HS-27A (cell line): Measurements from ENCODE around the gene GGTLC3.
"Not testable (repeated sequence)": the region's sequence is repeated elsewhere in the genome, so short reads cannot be mapped to it uniquely, and the experiment has no call there.

Source experiments
- DNase-seq: peaks from one replicate; pipeline ENCODE4 v3.0.0-alpha.2; 2012; ENCODE audit warnings: low read depth, missing footprints

GGTLC3 gene

GRCh38 chr22:18513454-18513853, 4.5 kb downstream of the GGTLC3 start:
- not testable (repeated sequence) for DNase-seq

- not testable (repeated sequence) for DNase-seq
Observed at GRCh38 chr22:18512378-18512777, 5.6 kb downstream of the GGTLC3 start.

GRCh38 chr22:18511327-18511726, 6.6 kb downstream of the GGTLC3 start:
- DNase-seq = not testable (repeated sequence)

- DNase-seq = not testable (repeated sequence)
Observed at GRCh38 chr22:18496227-18496626, 21.7 kb downstream of the GGTLC3 start.
